A673 (cell line): ENCODE measurements around the gene OR2AT4.

Experiments used
- CTCF ChIP-seq: fragments of 300-800, 200-600 bp; sonication (generic); conservative IDR thresholded peaks from 2 replicates; pipeline ENCODE4 v1.5.1; 2017; ENCODE audit warnings: low read depth, mild to moderate bottlenecking, antibody characterized with exemption, low read length, moderate library complexity, mixed read lengths
- EZH2 ChIP-seq: fragments of 200-600 bp; sonication (generic); IDR thresholded peaks from 2 replicates; pipeline ENCODE4 v1.6.1; 2017; ENCODE audit warnings: borderline replicate concordance, low read depth, mild to moderate bottlenecking, mixed read lengths, antibody characterized with exemption, low read length; ENCODE audit not compliant: poor library complexity, severe bottlenecking

- TF ChIP-seq CTCF (no peak), EZH2 (no peak)
Observed at GRCh38 chr11:75133976-75134375, 37.3 kb upstream of the OR2AT4 start.
